HG03139 (cell line): ENCODE results near the gene COX8C.

Source experiments
- ATAC-seq: cut with Tn5 transposase; IDR thresholded peaks from one replicate; pipeline ENCODE4 v1.9.1; 2021; ENCODE audit not compliant: unreplicated experiment

The COX8C gene, protein sequence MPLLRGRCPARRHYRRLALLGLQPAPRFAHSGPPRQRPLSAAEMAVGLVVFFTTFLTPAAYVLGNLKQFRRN

GRCh38 chr14:93346926-93347721, at the start of gene COX8C:
COX8C (plus strand) TSS chr14:93347182; CDS start chr14:93347269, 87 bp downstream.
- ATAC-seq: no peak

- no peak for ATAC-seq
Observed at GRCh38 chr14:93299416-93299815, 47.6 kb upstream of the COX8C start.

DNA sequence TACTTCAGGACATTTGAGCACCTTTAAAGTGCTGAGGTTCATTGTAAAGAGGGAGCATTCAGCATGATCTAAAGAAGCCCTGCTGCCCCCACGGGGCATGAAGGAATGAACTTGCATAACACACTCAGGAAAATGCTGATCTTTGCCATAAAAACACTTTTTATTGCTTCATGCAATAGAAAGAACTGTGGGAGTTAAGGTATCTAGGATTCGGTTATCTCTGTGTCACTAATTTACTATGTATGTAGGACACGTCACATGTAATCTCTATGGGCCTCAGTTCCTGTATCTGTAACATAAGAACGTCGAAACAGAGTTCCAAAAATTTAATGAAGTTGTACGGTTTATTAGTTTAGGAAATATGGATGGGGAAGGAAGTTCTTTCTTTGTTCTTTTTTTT, 47.1 kb upstream of the COX8C start:
- no peak for ATAC-seq

DNA sequence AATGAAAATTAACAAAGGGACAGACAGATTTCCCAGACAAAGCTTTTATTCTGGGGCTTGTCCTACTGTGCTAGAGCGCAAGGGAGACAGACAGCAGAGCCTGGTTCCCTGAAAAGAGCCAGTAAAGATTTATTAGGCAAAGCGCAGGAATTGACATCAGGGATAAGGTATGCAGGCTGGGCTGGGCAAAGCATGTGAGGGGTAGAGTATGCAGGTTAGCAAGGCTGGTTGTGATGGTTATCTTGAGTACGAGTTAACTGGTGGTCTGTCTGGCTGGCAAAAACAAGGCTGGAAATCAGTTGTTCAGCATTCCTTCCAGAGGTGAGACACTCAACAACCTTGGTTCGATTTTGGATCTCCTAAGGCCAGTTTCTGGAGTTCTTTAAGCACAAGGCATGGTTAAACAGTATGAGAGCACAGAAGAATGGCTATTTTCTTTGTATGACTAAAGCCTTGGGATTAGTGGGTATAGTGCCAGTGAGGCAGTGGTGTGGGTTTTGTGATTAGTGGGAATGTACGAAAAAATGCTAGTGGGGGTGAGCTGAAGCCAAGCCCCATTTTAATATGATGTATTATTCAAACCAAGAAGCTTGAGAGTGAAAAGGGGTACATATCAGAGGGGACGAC, 45.0 kb upstream of the COX8C start:
- ATAC-seq: no peak

DNA sequence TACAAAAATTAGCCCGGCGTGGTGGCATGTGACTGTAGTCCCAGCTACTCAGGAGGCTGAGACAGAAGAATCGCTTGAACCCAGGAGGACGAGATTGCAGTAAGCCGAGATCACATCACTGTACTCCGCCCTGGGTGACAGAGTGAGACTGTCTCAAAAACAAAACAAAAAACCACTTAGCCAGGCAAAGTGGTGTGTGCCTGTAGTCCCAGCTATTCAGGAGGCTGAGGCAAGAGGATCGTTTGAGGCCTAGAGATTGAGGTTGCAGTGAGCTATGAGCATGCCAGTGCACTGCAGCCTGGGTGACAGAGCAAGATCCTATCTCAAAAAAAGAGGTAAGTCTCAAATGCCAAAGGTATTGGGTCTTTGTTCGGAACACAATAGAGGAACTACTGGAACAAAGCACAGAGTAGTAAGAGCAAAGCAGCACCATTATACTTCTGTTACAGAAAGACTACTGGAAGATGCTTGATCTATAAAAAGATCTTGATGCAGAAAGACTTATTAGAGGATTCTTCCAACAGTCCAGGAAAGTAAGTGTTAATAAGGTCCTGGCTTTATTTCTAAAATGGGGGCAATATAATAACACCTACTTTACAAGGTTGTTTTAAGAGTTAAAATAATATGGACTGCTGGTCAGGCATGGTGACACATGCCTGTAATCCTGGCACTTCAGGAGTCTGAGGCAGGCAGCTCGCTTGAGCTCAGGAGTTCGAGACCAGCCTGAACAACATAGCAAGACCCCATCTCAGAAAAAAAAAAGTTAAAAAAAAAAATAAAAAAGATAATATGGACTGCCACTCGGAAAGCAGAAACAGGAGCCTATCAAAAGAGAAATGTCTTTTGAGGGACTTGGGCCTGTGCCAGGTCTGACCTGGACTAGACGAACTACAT, 44.0 kb upstream of the COX8C start:
- ATAC-seq: no peak

GRCh38 chr14:93303659-93304058, 43.3 kb upstream of the COX8C start:
- ATAC-seq: no peak

- no peak for ATAC-seq
Observed at GRCh38 chr14:93304771-93305170, 42.2 kb upstream of the COX8C start.

GRCh38 chr14:93305725-93306418, 41.1 kb upstream of the COX8C start:
- ATAC-seq: no peak

GRCh38 chr14:93306812-93307211, 40.2 kb upstream of the COX8C start:
- no peak for ATAC-seq

- ATAC-seq: no peak
Observed at GRCh38 chr14:93308686-93309345, 38.2 kb upstream of the COX8C start.

DNA sequence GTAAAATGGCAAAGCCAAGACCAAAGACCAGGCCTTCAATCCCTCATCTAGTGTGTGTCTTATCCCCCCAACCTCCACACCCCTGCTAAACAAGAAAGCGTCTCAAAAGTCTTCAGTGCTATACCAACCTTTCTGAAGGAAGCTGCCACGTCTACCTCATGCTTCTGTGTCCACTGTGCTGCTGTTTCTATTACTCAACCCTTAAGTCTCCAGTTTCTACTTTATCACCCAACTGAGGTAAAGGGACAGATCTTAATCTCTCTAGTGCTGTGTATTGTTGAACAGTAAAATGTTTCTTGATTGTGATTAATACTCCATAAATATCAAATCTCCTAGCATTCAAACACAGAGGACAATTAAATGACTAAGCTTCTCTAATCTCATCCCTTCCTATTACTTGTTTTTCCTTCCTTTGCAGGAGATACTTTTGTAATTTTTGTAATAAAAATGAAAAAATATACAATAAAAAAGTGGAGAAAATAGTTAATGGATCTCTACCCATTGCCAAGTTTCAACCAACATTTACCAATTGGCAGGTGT, 37.5 kb upstream of the COX8C start:
- ATAC-seq: no peak

DNA sequence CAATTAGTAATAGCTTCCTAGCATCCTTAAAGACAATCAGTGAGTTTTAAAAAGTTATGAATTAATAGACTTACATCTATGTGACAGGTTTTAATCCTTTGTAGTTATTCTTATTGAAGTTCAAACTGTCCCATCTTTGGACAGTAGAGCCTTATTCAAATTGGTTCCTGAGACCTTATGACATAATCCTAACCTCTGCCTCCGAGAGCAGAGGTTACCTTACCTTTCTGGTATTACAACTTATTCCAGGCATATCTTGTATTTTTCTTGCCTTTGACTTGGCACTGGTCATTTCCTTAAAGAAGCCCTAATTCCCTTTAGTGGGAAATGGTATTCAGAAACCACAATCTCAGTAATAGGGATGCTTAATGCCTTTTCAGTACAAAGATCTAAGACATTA, 35.9 kb upstream of the COX8C start:
- ATAC-seq: no peak

- ATAC-seq: no peak
Observed at GRCh38 chr14:93315575-93315974, 31.4 kb upstream of the COX8C start.

- ATAC-seq: no peak
Observed at GRCh38 chr14:93316716-93317115, 30.3 kb upstream of the COX8C start.

DNA sequence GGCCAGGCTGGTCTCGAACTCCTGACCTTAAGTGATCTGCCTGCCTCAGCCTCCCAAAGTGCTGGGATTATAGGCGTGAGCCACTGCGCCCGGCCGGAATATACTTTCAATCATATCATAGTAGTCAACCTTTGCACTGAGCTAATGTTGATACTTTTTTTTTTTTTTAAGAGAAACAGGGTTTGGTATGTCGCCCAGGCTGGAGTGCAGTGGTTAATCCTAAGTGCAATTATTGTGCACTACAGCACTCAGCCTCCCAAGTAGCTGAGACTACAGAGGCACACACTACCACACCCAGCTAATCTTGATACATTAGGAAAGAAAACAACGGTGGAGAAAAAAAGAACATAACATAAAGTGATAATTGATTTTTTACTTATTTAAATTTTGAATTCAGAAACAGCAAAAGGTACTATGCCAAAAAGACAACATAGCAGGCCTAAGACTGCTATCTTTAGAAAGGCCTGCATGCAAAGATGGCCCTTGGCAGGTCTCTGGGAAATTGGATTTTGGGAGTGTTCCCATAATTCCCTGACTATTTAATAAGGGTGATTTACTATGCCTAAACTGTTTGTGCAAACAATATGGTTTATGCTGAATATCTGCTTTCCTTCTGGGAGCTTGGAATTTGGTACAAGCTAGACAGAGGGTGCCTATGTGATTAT, 29.6 kb upstream of the COX8C start:
- ATAC-seq: no peak

GRCh38 chr14:93317875-93318807, 28.8 kb upstream of the COX8C start:
- ATAC-seq: no peak

DNA sequence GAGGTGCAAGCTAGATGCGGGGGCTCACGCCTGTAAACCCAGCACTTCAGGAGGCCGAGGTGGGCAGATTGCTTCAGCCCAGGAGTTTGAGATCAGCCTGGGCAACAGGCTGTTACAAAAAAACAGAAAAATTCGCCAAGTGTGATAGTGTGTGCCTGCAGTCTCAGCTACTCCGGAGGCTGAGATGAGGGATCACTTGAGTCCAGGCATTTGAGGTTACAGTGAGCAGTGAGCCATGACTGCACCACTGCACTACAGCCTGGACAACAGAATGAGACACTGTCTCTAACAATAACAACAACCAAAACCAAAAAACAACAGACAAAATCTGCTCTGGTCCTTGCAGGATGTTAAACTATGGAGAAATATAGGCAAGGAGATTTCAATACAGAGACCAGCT, 28.1 kb upstream of the COX8C start:
- no peak for ATAC-seq

GRCh38 chr14:93319494-93319893, 27.5 kb upstream of the COX8C start:
- ATAC-seq: no peak
